Stimulated activated CD4-positive, alpha-beta T cell treated with anti-CD3 and anti-CD28 coated beads, TNF-alpha, amount 100 ng/mL, for 1 hour (primary cell): Measurements from ENCODE around the gene PATJ.
"Not testable (repeated sequence)": the region's sequence is repeated elsewhere in the genome, so short reads cannot be mapped to it uniquely, and the experiment has no call there.

ENCODE experiments used
- DNase-seq, 3 donors: peaks; one replicate each; pipeline ENCODE4 v3.0.0-alpha.2; 2020; ENCODE audit warnings: low read depth in 3 of 3, low spot score in 1 of 3

PATJ gene

DNA sequence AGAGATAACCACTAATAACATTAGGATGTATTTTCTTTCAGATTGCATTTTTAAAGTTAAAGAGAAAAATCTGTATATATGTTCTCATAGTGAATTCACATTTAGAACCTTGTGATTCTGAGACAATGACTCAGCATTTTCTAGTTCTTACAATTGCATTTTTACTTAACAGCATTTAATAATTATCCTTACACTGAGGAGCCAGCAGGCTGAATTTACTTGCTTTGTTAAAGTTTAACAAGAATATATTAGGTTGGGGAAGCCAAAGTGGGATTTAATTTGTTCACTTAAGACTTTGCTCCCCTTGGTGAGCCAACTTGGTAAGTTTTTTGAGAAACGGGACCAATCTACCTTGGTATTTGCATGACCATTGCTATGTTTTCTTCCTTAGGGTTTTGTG is 4.5 kb downstream of the PATJ start:
- no peak for DNase-seq

DNA sequence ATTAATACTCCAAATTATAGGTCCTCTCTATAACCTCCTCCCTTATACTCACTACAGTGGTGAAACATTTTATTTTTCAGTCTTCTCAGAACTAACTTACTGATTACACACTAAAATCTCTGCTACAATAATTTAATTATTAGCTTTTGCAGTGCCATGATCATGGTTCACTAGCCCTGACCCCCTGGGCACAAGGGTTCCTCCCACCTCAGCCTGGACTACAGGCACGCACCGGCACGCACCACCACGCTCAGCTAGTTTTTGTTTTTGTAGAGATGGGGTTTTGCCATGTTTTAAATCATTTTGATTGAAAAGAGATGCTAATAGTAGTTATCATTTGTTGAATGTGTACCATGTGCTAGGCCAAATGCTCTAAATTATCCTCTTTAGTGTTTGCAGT is 6.3 kb downstream of the PATJ start:
- no peak for DNase-seq

- DNase-seq: no peak
Observed at GRCh38 chr1:61749574-61749973, 7.3 kb downstream of the PATJ start.

GRCh38 chr1:61752921-61753389 is 10.7 kb downstream of the PATJ start:
- DNase-seq: no peak

- no peak for DNase-seq
Observed at GRCh38 chr1:61753998-61754508, 11.8 kb downstream of the PATJ start.

- no peak for DNase-seq
Observed at GRCh38 chr1:61754545-61754944, 12.3 kb downstream of the PATJ start.

DNA sequence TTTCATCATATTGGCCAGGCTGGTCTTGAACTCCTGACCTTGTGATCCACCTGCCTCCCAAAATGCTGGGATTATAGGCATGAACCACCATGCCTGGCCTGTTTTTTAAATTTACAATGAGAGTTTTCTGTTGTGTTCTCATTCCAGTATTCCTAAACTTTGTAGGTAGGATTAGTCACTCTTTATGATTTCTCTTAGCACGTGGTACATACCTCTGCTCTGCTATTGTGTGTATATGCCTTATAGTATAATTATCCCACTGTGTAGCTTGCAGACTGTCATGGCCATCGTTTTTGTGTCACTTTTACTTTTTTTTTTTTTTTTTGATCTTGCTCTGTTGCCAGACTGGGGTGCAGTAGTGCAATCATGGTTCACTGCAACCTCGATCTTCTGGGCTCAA is 14.5 kb downstream of the PATJ start:
- DNase-seq: no peak

DNA sequence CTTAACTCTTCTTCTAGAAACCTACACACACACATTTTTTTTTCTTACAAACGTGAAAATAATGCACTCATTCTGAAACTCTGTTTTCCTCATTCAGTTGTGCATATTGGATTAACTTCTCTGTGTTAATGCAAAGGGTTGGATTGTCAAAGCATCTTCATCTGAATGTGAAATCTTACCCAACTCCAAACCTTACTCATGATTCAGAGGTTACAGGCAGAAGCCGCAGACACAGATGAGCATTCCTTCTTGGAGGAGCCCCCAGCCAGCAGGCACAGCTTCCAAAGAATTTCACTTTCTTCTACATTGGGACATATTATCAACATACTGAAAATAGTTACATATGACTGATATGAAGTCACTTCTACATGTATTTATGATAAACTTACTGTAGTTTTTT is 15.7 kb downstream of the PATJ start:
- no peak for DNase-seq

GRCh38 chr1:61770131-61770530 is 27.9 kb downstream of the PATJ start:
- DNase-seq: no peak

GRCh38 chr1:61776091-61776490 is 33.8 kb downstream of the PATJ start:
- no peak for DNase-seq

DNA sequence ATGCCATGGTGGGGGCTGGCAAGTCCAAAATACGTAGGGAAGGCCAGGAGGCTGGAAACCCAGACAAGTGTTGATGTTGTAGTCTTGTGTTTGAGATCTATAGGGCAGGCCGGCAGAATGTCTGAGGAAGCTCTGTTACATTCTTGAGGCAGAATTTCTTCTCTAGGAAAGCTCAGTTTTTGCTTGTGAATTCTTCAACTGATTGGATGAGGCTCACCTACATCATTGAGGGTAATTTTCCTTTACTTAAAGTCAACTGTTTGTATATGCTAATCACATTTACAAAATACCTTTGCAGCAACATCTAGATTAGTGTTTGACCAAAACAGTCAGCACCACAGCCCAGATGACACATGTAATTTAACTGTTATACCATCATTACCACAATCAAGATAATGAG is 37.0 kb downstream of the PATJ start:
- DNase-seq: no peak

- no peak for DNase-seq
Observed at GRCh38 chr1:61781151-61781550, 38.9 kb downstream of the PATJ start.

DNA sequence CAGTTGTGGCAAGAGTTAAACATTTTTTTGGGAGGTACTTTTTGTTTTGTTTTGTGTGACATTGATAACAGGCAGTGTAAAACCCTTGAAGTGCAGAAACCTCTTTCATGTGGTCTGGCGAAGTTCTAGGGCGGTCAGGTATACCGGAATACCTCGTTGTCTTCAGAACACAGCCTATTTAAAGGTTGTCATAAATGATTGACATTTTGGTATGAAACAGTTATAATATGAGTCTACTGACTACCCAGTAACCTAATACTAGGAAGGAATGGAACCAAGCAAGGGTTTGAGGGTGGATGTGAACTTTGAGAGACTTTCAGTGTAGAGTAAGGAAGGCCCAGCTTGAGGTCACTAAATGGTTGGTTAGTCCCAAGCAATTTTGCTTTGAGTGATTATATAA is 40.5 kb downstream of the PATJ start:
- DNase-seq: peak in 2 of 3 donors; percentile 15 to 39

GRCh38 chr1:61784726-61785125 is 42.4 kb downstream of the PATJ start:
- DNase-seq: no peak

DNA sequence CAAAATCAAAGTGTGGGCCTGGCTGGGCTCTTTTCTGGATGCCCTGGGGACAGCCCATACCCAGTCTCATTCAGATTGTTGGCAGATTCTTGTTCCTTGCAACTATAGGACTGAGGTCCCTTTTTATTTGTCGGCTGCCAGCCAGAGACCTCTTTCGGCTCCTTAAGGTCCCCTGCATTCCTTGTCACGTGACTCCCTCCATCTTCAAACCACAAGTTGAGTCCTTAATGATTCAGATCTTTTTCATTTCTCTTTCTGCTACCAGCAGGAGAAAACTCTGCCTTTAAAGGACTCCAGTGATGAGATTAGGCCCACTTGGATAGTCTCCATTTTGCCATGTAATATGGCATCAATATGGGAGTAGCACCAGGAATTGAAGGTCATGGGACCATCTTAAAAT is 48.6 kb downstream of the PATJ start:
- DNase-seq: no peak

- DNase-seq: no peak
Observed at GRCh38 chr1:61797045-61797755, 54.9 kb downstream of the PATJ start.

- DNase-seq: not testable (repeated sequence)
Observed at GRCh38 chr1:61801047-61801446, 58.8 kb downstream of the PATJ start.

DNA sequence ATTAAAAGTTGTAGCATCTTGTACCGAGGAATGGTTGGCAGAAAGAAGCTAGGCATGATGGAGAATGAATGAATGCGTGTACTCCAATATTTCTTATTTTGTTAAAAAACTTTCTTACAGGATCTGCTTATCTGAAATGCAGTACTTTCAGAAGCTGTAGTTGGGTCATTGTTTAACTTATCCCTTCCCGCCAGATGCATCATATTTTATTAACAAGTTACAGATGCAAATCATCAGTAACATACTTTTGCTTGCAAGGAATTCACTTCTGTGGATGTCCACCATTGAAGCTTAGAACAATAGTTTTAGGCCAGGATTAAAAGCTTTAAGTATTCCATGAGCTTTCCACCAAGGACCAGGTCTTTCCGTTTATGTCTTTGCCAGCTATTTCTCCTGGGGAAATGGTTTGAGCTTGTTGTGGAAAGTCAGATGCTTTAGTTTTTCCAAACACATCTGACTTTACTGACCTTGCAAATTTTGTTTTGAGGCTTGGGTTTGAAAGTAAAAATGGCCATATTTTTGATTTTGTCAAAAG is 65.4 kb downstream of the PATJ start:
- DNase-seq: no peak

- DNase-seq: no peak
Observed at GRCh38 chr1:61808321-61808720, 66.0 kb downstream of the PATJ start.

GRCh38 chr1:61808968-61809367 is 66.7 kb downstream of the PATJ start:
- DNase-seq: no peak

GRCh38 chr1:61812916-61813315 is 70.6 kb downstream of the PATJ start:
- DNase-seq: no peak

GRCh38 chr1:61816191-61816590 is 73.9 kb downstream of the PATJ start:
- no peak for DNase-seq

- DNase-seq: no peak
Observed at GRCh38 chr1:61818992-61819391, 76.7 kb downstream of the PATJ start.
